WTC11 (cell line): Measurements from ENCODE around the gene NOX5.

ENCODE experiments used
- ATF1 ChIP-seq: sonication (generic); formaldehyde crosslinking; IDR thresholded peaks from 2 replicates; pipeline ENCODE4 v1.8.1; 2023; ENCODE audit warnings: mild to moderate bottlenecking, moderate library complexity, missing genetic modification reagents
- CTCF ChIP-seq: fragments of 200-600 bp; IDR thresholded peaks from 2 replicates; pipeline ENCODE4 v1.8.0; 2022; ENCODE audit warnings: antibody characterized with exemption
- FOXJ3 ChIP-seq: sonication (generic); formaldehyde crosslinking; IDR thresholded peaks from 2 replicates; pipeline ENCODE4 v1.9.0; 2021; ENCODE audit warnings: missing genetic modification reagents, mild to moderate bottlenecking, borderline replicate concordance
- GABPB1 ChIP-seq: sonication (generic); formaldehyde crosslinking; IDR thresholded peaks from 2 replicates; pipeline ENCODE4 v1.8.1; 2023; ENCODE audit warnings: mild to moderate bottlenecking, missing genetic modification reagents
- KAT7 ChIP-seq: sonication (generic); formaldehyde crosslinking; IDR thresholded peaks from 2 replicates; pipeline ENCODE4 v1.8.1; 2023; ENCODE audit warnings: missing genetic modification reagents, mild to moderate bottlenecking, borderline replicate concordance
- MXD4 ChIP-seq: fragments of 250-450 bp; sonication (Bioruptor Pico); IDR thresholded peaks from 2 replicates; pipeline ENCODE4 v1.8.0; 2021; ENCODE audit warnings: mild to moderate bottlenecking, moderate library complexity, borderline replicate concordance
- NFYB ChIP-seq: sonication (generic); formaldehyde crosslinking; conservative IDR thresholded peaks from 2 replicates; pipeline ENCODE4 v1.8.0; 2022; ENCODE audit warnings: low read depth, missing genetic modification reagents
- NR3C1 ChIP-seq: sonication (generic); formaldehyde crosslinking; conservative IDR thresholded peaks from 2 replicates; pipeline ENCODE4 v1.8.1; 2023; ENCODE audit warnings: low read depth, mild to moderate bottlenecking, missing genetic modification reagents
- SP1 ChIP-seq: sonication (generic); formaldehyde crosslinking; conservative IDR thresholded peaks from 2 replicates; pipeline ENCODE4 v1.8.1; 2022; ENCODE audit warnings: missing genetic modification reagents

- TF ChIP-seq ATF1 (CRISPR knock-in tag) (no peak), CTCF (no peak), MXD4 (no peak), NFYB (CRISPR knock-in tag) (no peak), KAT7 (no peak), SP1 (no peak), GABPB1 (CRISPR knock-in tag) (no peak), NR3C1 (CRISPR knock-in tag) (no peak), FOXJ3 (CRISPR knock-in tag) (no peak)
Measured at GRCh38 chr15:69025320-69025719, 10.8 kb downstream of the NOX5 start.
